PC-9 (cell line): Measurements from ENCODE around the gene VIPR1. TPM values are rescaled to one million over a fixed set of nuclear protein-coding genes. Genes with fewer than 3 reads are reported as not detected.

Experiments
- BruUV-seq: library from RNA; stranded (reverse); fragments of 400-500 nt; replicated peaks from 2 replicates; lab custom pipeline; 2021; lab: Mats Ljungman, UMichigan
- CTCF ChIA-PET: fragments of 300-600 bp; sonication (Branson Sonifier 250); formaldehyde crosslinking; loops from one replicate; lab custom pipeline; 2022; ENCODE audit warnings: antibody characterized with exemption; lab: Charles Lee
- POLR2A ChIA-PET: fragments of 300-600 bp; sonication (Branson Sonifier 250); formaldehyde crosslinking; loops from one replicate; lab custom pipeline; 2022; ENCODE audit warnings: antibody characterized with exemption; ENCODE audit not compliant: unreplicated experiment; lab: Charles Lee
- DNase-seq, 2 experiments: peaks; one replicate each; pipeline versions ENCODE4 v3.0.0 to v3.0.0-alpha.2; 2015 to 2022; ENCODE audit warnings: mixed read lengths in 1 of 2
- H2AFZ ChIP-seq: fragments of 200-600 bp; sonication (generic); 2 replicates; pipeline ENCODE4 v1.8.1; 2017; ENCODE audit warnings: antibody characterized with exemption
- H3F3A ChIP-seq: fragments of 200-600 bp; sonication (generic); 2 replicates; pipeline ENCODE4 v1.8.1; 2017; ENCODE audit warnings: antibody characterized with exemption, mild to moderate bottlenecking, low read depth; ENCODE audit not compliant: insufficient read depth
- H3K27ac ChIP-seq: fragments of 200-600 bp; sonication (generic); 2 replicates; pipeline ENCODE4 v1.6.1; 2016; ENCODE audit warnings: mixed run types
- H3K27me3 ChIP-seq: fragments of 200-600 bp; sonication (generic); 2 replicates; pipeline ENCODE4 v1.6.1; 2016; ENCODE audit warnings: low read depth, mixed run types; ENCODE audit not compliant: insufficient read depth
- H3K36me3 ChIP-seq: fragments of 200-600 bp; sonication (generic); 2 replicates; pipeline ENCODE4 v1.6.1; 2016; ENCODE audit warnings: low read depth, mixed run types
- H3K4me1 ChIP-seq: fragments of 200-600 bp; sonication (generic); replicated peaks from 2 replicates; pipeline ENCODE4 v1.6.1; 2016; ENCODE audit warnings: mixed run types; ENCODE audit not compliant: insufficient read depth
- H3K4me2 ChIP-seq: fragments of 200-600 bp; sonication (generic); 2 replicates; pipeline ENCODE4 v1.6.1; 2017; ENCODE audit warnings: mixed run types
- H3K4me3 ChIP-seq: fragments of 200-600 bp; sonication (generic); 2 replicates; pipeline ENCODE4 v1.6.1; 2016; ENCODE audit warnings: mixed run types
- H3K79me2 ChIP-seq: fragments of 200-600 bp; sonication (generic); 2 replicates; pipeline ENCODE4 v1.6.1; 2017; ENCODE audit warnings: low read depth, mixed run types
- H3K9me2 ChIP-seq: fragments of 200-600 bp; sonication (generic); 2 replicates; pipeline ENCODE4 v1.8.1; 2017; ENCODE audit warnings: mild to moderate bottlenecking; ENCODE audit not compliant: insufficient read depth
- H3K9me3 ChIP-seq: fragments of 200-600 bp; sonication (generic); 2 replicates; pipeline ENCODE4 v1.8.1; 2016; ENCODE audit warnings: low read depth; ENCODE audit not compliant: insufficient read depth
- H4K20me1 ChIP-seq: fragments of 200-600 bp; sonication (generic); 2 replicates; pipeline ENCODE4 v1.8.1; 2017; ENCODE audit not compliant: insufficient read depth
- EZH2 ChIP-seq: fragments of 200-600 bp; sonication (generic); IDR thresholded peaks from 2 replicates; pipeline ENCODE4 v1.8.0; 2017; ENCODE audit warnings: antibody characterized with exemption, low read depth
- intact Hi-C: fragments of 100-400 bp; cut with micrococcal nuclease; formaldehyde crosslinking; loops from one replicate; pipeline ENCODE4 v1.10.0; 2022; ENCODE audit not compliant: unreplicated experiment
- total RNA-seq: library from RNA; stranded (reverse); gene quantifications from 2 replicates; pipeline ENCODE4 v1.2.3, GENCODE V29; 2021
- TF ChIP-seq, protein P1 (sequence below): fragments of 200-600 bp; sonication (generic); conservative IDR thresholded peaks from 2 replicates; pipeline ENCODE4 v1.6.1; 2017; ENCODE audit warnings: mixed run types, antibody characterized with exemption, mild to moderate bottlenecking, moderate library complexity

The VIPR1 gene
- total RNA-seq, 1 experiment from 2014 or later, result 23.9 TPM

DNA sequence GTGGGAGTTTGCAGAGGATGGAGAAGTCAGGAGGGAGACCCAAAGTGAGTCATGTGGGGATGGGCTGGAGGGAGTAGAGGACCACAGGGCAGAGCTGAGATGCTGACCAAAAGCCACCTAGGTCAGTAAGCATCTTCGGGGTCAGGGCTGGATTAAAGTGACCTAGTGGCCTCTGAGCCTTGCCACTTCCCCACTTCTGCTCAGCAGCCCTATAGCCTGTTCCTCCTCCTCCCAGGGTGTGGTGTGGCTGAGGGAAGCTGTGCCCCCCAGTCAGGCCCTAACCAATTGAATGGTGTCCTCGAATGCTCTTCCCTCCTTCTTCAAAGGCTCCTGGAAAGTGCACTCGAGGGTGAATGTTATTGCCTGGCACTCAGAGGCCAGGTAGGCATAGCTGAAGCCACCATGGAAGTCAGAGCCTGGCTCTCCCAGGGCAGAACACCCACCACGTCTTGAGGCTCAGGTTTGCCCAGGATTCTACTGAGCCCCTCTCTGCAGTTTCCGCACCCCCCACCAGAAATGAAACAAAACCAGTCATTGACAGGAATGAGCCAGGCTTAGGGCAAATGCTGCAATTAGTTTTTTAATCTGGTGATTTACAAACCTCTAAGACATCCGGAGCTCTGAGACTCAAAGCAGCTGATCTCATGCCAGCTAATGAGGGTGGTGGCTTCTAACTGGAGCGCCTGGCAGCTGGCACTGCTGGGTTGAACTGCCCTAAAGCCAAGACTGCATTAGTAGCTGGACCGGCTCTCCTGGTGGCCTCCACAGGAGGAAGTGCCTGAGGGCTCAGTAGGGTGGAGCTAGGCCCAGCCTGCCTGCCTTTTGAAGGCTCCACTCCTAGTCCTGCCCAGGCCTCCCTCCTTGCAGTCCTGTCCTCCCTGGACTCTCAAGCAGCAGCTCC lies 26.0 kb upstream of the VIPR1 start:
- peaks cover 62% of the 10 kb centered on the region for H3K4me1 ChIP-seq
- TF ChIP-seq, protein P1, sequence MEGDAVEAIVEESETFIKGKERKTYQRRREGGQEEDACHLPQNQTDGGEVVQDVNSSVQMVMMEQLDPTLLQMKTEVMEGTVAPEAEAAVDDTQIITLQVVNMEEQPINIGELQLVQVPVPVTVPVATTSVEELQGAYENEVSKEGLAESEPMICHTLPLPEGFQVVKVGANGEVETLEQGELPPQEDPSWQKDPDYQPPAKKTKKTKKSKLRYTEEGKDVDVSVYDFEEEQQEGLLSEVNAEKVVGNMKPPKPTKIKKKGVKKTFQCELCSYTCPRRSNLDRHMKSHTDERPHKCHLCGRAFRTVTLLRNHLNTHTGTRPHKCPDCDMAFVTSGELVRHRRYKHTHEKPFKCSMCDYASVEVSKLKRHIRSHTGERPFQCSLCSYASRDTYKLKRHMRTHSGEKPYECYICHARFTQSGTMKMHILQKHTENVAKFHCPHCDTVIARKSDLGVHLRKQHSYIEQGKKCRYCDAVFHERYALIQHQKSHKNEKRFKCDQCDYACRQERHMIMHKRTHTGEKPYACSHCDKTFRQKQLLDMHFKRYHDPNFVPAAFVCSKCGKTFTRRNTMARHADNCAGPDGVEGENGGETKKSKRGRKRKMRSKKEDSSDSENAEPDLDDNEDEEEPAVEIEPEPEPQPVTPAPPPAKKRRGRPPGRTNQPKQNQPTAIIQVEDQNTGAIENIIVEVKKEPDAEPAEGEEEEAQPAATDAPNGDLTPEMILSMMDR, result no peak
- no peak for TF ChIP-seq EZH2
- intact Hi-C loops, result loop anchor here (1.0 kb wide), 1 partner anchor 14 kb away; no protein-coding TSS in a partner anchor
- no peaks in the 10 kb centered on the region for H3K79me2 ChIP-seq
- peak; percentile 93 to 97 for DNase-seq
- H3K36me3 ChIP-seq, result no peaks in the 10 kb centered on the region
- no peaks in the 10 kb centered on the region for H3K9me2 ChIP-seq
- no peaks in the 10 kb centered on the region for H3K27me3 ChIP-seq
- ChIA-PET POLR2A (interaction anchor here (0.5 to 1.3 kb wide), 4 partner anchors 10 to 327 kb away, joined by 3 to 11 read pairs (median 8); partner anchors contain the start of gene VIPR1), CTCF (interaction anchor here (1.1 kb wide), 1 partner anchor 26 kb away, joined by 4 read pairs; the partner anchor contains the start of gene VIPR1)
- BruUV-seq, result TSS peak; percentile 47
- no peak overlapping the region for H3K4me3 ChIP-seq
- H3K4me2 ChIP-seq, result peak overlapping the region; percentile 75
- H2AFZ ChIP-seq, result no peak overlapping the region
- peaks cover 30% of the 10 kb centered on the region for H3F3A ChIP-seq
- peak overlapping the region; percentile 86 for H3K27ac ChIP-seq
- H3K9me3 ChIP-seq, result no peaks in the 10 kb centered on the region
- H4K20me1 ChIP-seq, result no peaks in the 10 kb centered on the region

DNA sequence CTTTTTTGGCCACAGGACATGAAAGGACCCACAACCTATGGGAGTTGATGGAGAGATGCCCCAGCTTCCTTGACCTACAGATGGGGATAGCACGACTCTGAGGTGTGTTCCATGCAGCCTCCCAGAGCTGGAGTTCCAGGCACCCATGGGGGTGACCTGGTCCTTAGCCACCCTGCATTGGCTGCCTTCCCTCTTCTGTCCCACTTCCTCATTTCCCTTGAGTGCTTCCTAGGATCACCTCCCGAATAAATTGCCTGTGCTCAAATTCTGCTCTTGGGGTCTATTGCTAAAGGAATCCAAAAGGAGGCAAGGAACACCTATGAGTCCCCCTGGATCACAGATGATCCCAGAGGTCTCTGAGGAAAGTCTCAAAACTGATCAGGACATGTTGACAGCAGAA lies 24.7 kb upstream of the VIPR1 start:
- peak overlapping the region; percentile 70 for H3K27ac ChIP-seq
- H3K4me2 ChIP-seq, result peak overlapping the region; percentile 70
- H2AFZ ChIP-seq, result no peak overlapping the region
- no peaks in the 10 kb centered on the region for H4K20me1 ChIP-seq
- TF ChIP-seq, protein P1, result no peak
- no peak for TF ChIP-seq EZH2
- no TSS peak for BruUV-seq
- POLR2A ChIA-PET, result no interaction called here
- no peak for DNase-seq
- H3K4me1 ChIP-seq, result peaks cover 55% of the 10 kb centered on the region
- H3K9me2 ChIP-seq, result no peaks in the 10 kb centered on the region
- H3K27me3 ChIP-seq, result no peaks in the 10 kb centered on the region
- H3K4me3 ChIP-seq, result no peak overlapping the region
- intact Hi-C loops, result loop anchor here (1.0 kb wide), 1 partner anchor 13 kb away; no protein-coding TSS in a partner anchor
- H3K9me3 ChIP-seq, result no peaks in the 10 kb centered on the region; the same call in 1 of the 2 replicates
- CTCF ChIA-PET, result no interaction called here
- H3K36me3 ChIP-seq, result no peaks in the 10 kb centered on the region
- peaks cover 30% of the 10 kb centered on the region for H3F3A ChIP-seq
- no peaks in the 10 kb centered on the region for H3K79me2 ChIP-seq

DNA sequence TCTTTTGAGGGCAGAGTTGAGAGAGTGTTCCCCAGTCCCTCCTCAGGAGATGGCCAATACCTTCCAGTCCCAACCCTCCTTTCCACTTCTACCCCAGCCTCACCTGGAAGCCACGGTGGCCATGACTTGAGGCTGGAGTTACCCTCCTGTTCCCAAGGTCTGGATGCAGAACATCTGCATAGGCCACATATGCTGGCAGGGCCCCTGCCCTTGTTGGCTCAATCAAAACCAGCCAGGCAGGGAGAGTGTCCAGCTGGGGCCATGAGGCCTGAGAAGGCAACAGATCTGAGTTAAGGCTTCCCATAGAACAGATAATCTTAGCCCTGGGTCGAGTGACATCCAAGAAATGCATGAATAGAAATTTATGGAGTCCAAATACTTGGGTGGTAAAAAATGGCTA lies 23.6 kb upstream of the VIPR1 start:
- H2AFZ ChIP-seq, result no peak overlapping the region
- no peaks in the 10 kb centered on the region for H3K36me3 ChIP-seq
- intact Hi-C loops, result no loop called here
- no peaks in the 10 kb centered on the region for H3K79me2 ChIP-seq
- H3K27me3 ChIP-seq, result no peaks in the 10 kb centered on the region
- H3K9me2 ChIP-seq, result no peaks in the 10 kb centered on the region
- H3K27ac ChIP-seq, result no peak overlapping the region
- BruUV-seq, result no TSS peak
- ChIA-PET POLR2A (interaction anchor here (0.5 kb wide), 1 partner anchor 24 kb away, joined by 3 read pairs; the partner anchor contains the start of gene VIPR1), CTCF (no interaction called here)
- no peaks in the 10 kb centered on the region for H4K20me1 ChIP-seq
- H3K4me3 ChIP-seq, result no peak overlapping the region
- peaks cover 30% of the 10 kb centered on the region for H3F3A ChIP-seq
- peaks cover 44% of the 10 kb centered on the region for H3K4me1 ChIP-seq
- TF ChIP-seq, protein P1, result no peak
- no peak for TF ChIP-seq EZH2
- DNase-seq, result no peak
- no peak overlapping the region for H3K4me2 ChIP-seq
- no peaks in the 10 kb centered on the region; the same call in 1 of the 2 replicates for H3K9me3 ChIP-seq
